Bronchial epithelial cell (primary cell): Measurements from ENCODE around the gene ITPR2. TPM values are rescaled to one million over a fixed set of nuclear protein-coding genes. Genes with fewer than 3 reads are reported as not detected.

ENCODE experiments used
- DNase-seq: peaks from one replicate; pipeline ENCODE4 v3.0.0-alpha.2; 2010; ENCODE audit warnings: low read depth
- FAIRE-seq: peaks from 2 replicates; lab custom pipeline; 2011; peaks lifted over from hg19 to GRCh38; lab: Jason Lieb, UNC
- H3K27me3 ChIP-seq: 2 replicates; pipeline ENCODE4 v1.5.1; 2011; ENCODE audit warnings: low read length; ENCODE audit not compliant: control insufficient read depth, insufficient read depth
- H3K36me3 ChIP-seq: 2 replicates; pipeline ENCODE4 v1.5.1; 2011; ENCODE audit warnings: low read length; ENCODE audit not compliant: control insufficient read depth, insufficient read depth
- H3K4me3 ChIP-seq: 2 replicates; pipeline ENCODE4 v1.5.1; 2011; ENCODE audit warnings: mild to moderate bottlenecking, low read depth, low read length, control low read depth
- total RNA-seq: library from RNA; depleted of rRNA; stranded (reverse); fragments of >200 nt; gene quantifications from 2 replicates; pipeline ENCODE4 v1.2.1, GENCODE V29; 2014
- TF ChIP-seq, protein P1 (sequence below): IDR thresholded peaks from 2 replicates; pipeline ENCODE4 v1.5.1; 2011; ENCODE audit warnings: mild to moderate bottlenecking, moderate library complexity, low read length, control low read depth, inconsistent platforms; ENCODE audit not compliant: insufficient read depth, severe bottlenecking

The ITPR2 gene
- total RNA-seq, 1 donor from 2014 or later = 5.8 TPM

DNA sequence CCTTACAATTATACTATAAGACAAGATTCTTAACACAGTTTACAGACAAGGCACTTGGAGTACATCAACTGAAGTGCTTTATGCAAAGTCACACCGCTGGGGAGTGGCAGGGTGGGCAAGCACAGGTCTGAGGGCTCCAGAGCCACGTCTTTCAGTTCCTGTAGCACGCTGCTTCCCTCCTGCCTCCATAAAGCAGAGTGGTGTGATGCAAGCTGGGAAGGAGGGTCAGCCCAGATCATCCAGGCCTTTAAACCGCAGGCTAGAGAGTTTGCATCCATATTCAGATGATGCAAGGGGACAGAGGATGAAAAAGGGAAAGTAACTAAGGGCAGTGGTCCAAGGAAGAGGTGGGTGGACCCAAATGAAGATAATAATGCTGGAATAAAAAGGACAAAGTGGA is 132.6 kb downstream of the ITPR2 start:
- FAIRE-seq (no peak), DNase-seq (no peak)
- Histone ChIP-seq H3K27me3 (no peaks in the 10 kb centered on the region), H3K4me3 (no peak overlapping the region), H3K36me3 (no peaks in the 10 kb centered on the region)
- TF ChIP-seq, protein P1, sequence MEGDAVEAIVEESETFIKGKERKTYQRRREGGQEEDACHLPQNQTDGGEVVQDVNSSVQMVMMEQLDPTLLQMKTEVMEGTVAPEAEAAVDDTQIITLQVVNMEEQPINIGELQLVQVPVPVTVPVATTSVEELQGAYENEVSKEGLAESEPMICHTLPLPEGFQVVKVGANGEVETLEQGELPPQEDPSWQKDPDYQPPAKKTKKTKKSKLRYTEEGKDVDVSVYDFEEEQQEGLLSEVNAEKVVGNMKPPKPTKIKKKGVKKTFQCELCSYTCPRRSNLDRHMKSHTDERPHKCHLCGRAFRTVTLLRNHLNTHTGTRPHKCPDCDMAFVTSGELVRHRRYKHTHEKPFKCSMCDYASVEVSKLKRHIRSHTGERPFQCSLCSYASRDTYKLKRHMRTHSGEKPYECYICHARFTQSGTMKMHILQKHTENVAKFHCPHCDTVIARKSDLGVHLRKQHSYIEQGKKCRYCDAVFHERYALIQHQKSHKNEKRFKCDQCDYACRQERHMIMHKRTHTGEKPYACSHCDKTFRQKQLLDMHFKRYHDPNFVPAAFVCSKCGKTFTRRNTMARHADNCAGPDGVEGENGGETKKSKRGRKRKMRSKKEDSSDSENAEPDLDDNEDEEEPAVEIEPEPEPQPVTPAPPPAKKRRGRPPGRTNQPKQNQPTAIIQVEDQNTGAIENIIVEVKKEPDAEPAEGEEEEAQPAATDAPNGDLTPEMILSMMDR = no peak

DNA sequence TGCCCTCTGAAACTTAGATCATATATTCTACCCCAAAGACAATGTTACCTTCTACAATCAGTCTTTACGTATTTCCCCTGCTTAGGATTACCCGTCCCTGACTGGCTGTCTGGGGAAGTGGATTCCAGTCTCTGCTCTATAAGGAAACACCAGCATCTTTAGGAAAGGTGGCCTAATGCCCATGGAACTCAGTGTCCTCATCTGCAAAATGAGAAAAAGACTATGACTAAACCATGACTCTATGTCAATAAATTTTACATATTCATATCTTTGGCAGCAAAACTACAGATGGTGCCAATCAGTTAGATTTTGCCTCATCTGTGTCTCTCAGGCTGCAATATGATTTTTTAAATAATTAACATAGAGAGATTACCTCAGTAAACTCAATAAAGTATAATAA is 133.8 kb downstream of the ITPR2 start:
- H3K4me3 ChIP-seq = no peak overlapping the region
- DNase-seq (peak; percentile 78), FAIRE-seq (no peak)
- no peaks in the 10 kb centered on the region for H3K36me3 ChIP-seq
- TF ChIP-seq, protein P1 = no peak
- no peaks in the 10 kb centered on the region for H3K27me3 ChIP-seq

DNA sequence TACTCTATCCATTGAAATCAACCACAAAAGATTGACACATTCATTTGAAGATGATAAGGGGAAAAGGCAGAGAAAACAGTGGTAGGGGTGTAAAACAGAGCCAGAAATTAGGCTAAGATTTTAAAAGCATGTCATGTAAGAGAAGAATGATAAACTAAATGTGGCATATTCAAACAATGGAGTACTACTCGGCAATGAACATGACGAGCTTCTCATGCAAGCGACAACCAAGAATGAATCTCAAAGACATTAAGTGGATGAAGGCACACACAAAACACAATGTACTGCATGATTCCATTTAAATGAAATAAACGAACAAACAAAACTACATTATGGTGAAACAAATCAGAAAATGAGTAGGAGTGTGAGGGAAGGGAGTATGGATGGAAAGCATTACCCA is 134.8 kb downstream of the ITPR2 start:
- DNase-seq (no peak), FAIRE-seq (no peak)
- TF ChIP-seq, protein P1 = no peak
- Histone ChIP-seq H3K36me3 (no peaks in the 10 kb centered on the region), H3K27me3 (no peaks in the 10 kb centered on the region), H3K4me3 (no peak overlapping the region)

DNA sequence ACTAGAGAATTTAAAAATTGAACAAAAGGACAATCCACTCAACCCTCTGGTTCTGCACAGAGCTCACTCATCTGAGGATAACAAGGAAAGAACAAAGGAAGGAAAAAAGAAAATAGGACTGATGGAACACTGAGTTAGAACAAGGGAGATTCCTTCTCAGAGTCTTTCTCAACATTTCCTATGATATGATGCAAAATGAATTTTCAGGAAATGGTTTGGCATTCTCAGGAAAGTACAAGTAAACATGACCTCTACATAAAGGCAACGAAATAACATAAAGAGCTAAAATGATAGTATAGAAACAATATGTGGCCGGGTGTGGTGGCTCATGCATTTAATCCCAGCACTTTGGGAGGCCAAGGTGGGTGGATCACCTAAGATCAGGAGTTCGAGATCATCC is 135.8 kb downstream of the ITPR2 start:
- H3K27me3 ChIP-seq = no peaks in the 10 kb centered on the region
- TF ChIP-seq, protein P1 = no peak
- no peak for FAIRE-seq
- peak; percentile 24 for DNase-seq
- no peaks in the 10 kb centered on the region for H3K36me3 ChIP-seq
- no peak overlapping the region for H3K4me3 ChIP-seq

DNA sequence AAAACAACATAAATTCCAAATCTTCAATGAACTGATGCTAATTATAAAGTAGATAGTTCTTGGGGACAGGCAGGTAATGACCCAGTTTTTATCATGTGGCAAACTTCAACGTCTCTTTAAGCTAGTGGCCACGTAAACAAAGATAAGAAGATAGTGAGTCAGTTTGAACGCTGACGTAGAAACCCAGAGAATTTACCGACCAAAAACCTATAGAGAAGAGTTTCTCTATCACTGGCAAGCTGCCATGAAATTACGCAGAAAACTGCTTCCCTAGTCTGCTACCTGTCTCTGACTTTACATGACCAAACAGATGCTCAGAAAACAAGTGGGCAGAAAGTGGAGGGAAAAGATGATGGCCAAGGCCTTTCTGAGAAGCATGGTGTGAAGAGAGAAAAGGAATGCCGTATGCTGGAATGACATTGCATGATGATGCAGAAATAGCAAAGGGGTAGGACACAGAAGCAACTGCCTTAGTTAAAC is 136.3 kb downstream of the ITPR2 start:
- no peak for FAIRE-seq
- Histone ChIP-seq H3K27me3 (no peaks in the 10 kb centered on the region), H3K36me3 (no peaks in the 10 kb centered on the region), H3K4me3 (no peak overlapping the region)
- peak; percentile 26 for DNase-seq
- TF ChIP-seq, protein P1 = no peak

DNA sequence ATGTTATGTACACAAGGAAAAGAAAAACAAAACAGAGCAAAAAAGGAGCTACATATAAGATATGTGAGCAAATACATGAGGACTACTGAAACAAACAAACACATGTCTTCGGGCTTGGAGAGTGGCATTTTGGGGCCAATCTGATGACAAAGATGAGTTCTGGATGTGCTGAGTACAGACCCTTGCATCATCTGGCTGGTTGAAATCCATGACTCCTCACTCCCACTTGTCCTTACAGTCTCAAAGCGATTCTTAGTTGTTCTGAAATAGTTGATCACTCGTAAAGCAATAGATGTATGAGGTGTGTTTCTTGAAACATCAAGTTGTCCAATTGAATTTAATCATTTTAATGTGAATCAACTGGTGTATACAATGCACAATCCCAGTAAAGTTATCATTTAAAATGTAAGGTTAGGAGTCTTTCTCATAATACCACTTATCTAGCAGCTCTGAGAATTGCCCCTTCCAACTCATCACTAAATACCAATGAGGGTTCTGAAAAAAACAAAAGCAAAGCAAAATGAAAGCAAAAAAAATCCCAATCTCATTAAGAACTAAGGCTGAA is 136.9 kb downstream of the ITPR2 start:
- no peaks in the 10 kb centered on the region for H3K27me3 ChIP-seq
- DNase-seq (no peak), FAIRE-seq (no peak)
- no peak overlapping the region for H3K4me3 ChIP-seq
- TF ChIP-seq, protein P1 = no peak
- H3K36me3 ChIP-seq = no peaks in the 10 kb centered on the region
